Placental epithelial cell (primary cell): ENCODE data around the gene RASGRF2. TPM values are rescaled to one million over a fixed set of nuclear protein-coding genes. Genes with fewer than 3 reads are reported as not detected.

ENCODE experiments used
- small RNA-seq: library from RNA; depleted of rRNA; stranded (forward); fragments of <200 nt; gene quantifications from one replicate; pipeline ENCODE3, GENCODE V24; 2012
- total RNA-seq: library from RNA; depleted of rRNA; stranded (reverse); fragments of >200 nt; gene quantifications from 2 replicates; pipeline ENCODE4 v1.2.3, GENCODE V29; 2012

The RASGRF2 gene, protein sequence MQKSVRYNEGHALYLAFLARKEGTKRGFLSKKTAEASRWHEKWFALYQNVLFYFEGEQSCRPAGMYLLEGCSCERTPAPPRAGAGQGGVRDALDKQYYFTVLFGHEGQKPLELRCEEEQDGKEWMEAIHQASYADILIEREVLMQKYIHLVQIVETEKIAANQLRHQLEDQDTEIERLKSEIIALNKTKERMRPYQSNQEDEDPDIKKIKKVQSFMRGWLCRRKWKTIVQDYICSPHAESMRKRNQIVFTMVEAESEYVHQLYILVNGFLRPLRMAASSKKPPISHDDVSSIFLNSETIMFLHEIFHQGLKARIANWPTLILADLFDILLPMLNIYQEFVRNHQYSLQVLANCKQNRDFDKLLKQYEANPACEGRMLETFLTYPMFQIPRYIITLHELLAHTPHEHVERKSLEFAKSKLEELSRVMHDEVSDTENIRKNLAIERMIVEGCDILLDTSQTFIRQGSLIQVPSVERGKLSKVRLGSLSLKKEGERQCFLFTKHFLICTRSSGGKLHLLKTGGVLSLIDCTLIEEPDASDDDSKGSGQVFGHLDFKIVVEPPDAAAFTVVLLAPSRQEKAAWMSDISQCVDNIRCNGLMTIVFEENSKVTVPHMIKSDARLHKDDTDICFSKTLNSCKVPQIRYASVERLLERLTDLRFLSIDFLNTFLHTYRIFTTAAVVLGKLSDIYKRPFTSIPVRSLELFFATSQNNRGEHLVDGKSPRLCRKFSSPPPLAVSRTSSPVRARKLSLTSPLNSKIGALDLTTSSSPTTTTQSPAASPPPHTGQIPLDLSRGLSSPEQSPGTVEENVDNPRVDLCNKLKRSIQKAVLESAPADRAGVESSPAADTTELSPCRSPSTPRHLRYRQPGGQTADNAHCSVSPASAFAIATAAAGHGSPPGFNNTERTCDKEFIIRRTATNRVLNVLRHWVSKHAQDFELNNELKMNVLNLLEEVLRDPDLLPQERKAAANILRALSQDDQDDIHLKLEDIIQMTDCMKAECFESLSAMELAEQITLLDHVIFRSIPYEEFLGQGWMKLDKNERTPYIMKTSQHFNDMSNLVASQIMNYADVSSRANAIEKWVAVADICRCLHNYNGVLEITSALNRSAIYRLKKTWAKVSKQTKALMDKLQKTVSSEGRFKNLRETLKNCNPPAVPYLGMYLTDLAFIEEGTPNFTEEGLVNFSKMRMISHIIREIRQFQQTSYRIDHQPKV (N-terminal part only)
- total RNA-seq = under 0.01 and 0.76 TPM in 2 replicates

DNA sequence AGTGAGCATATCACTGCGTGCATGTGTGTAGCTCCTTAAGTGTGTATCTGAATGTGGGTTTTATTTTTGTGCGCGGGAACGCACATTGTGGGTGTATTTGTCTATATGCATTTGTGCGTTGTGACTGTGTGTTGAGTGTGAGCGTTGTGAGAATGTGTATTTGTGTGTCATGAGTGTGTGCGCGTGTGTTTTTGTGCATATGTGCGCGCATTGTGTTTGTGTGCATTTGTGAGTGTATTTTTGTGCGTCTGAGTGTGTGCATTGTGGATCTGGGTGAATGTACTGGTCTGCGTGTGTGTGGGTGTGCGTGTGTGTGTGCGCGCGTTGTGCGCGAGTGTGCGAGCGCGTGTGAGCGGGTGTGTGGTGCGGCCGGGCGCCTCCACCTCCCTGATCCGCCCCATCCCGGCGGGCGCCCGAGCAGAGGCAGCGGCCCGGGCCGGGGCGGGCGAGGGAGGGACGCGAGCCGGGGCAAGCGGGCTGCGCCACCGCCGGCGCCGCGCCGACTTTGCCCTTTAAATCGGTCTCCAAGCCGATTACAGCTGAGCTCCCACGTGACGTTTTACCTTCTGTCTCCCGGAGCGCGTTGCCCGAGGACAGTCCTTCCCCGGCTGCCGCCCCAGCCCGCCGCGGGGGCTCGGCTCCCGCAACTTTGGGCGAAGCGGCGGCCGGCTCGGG, at the start of gene RASGRF2:
RASGRF2 (plus strand) TSS at position 596 of the 675 bp plus-strand sequence. CDS start 376 bp downstream, outside the sequence.

DNA sequence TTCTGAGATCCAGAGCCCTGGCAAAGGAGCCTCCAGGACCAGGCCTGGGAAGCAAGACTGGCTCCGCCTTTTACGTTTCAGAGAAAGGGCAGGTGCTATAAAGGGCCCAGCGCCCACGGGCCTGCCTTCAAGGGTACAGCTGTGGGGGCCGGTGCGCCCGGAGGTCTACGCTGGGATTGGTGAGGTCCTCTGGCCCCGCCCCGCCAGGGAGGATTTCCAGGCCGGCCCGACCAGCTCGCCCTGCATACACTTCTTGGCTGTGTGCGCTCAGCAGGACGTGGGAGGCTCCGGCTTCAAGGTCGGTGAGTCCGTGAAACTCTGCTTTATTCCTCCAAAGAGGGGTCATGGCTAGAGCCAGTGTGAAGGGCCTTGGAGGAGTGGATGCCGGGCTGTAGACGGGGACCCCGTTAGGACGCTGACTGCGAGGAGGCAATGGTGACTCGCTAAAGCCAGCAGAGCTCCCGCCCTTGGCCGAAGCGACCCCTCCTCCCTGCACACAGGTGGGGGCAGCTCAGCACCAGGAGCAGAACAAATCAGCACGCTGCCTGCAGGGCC, 273.0 kb downstream of the RASGRF2 start, which contains the start of gene CKMT2:
CKMT2 (plus strand) TSS at position 243 of the 555 bp plus-strand sequence. CDS start 17,811 bp downstream, outside the sequence.

Small RNAs within 50 kb of the gene (small RNA-seq; reads per million reads assigned to genes)
- not detected for gene AC026436.1
